HG03097 (cell line): ENCODE data around the gene ACOX2.
"Not testable (repeated sequence)": the region's sequence is repeated elsewhere in the genome, so short reads cannot be mapped to it uniquely, and the experiment has no call there.

Experiments
- ATAC-seq: cut with Tn5 transposase; IDR thresholded peaks from one replicate; pipeline ENCODE4 v1.9.1; 2021; ENCODE audit not compliant: unreplicated experiment, low FRiP score

ACOX2 gene

DNA sequence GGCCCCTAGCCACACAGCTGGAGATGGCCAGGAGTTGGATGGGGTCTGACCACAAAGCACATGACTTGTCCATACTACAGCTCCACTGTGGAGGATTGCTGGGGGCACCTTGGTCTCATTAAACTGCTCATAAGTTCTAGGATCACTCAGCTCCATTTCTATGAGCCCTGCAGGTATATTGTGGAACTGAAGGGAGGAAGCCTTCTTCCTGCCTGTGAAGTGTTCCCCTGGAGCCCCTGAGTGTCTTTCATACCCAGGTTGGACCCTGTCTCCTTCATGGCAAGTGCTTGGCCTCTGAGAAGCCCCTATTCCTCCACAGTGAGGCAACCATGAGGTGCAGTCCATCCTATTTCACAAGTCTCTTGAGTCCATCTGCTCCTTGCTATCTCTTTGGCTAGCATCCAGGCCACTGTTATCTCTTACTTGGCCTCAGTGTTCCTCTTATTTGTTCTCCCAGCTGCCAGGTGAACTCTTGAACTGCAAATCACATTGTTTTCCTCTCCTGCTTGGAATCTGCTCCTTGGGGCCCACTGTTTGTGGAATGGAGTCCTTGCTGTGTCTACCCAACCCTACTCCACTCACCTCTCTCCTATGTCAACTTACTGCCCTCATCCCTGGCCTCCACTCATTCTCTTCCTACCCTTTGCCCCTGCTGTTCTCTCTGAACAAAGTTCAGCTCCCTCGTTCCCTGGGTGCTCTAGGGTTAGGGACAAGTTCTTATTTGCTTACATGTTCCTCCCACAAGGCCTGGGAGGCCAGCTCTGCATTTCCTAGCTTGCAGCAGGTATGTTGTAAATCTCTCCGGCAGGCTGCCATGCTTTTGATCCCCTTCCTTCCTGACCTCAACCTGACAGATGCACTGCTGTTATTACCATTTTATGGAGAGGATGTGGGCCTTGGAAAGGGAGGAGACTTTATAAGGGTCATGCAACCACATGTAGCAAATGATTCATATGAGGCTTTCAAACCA lies 1.2 kb downstream of the ACOX2 start:
- ATAC-seq, result no peak

DNA sequence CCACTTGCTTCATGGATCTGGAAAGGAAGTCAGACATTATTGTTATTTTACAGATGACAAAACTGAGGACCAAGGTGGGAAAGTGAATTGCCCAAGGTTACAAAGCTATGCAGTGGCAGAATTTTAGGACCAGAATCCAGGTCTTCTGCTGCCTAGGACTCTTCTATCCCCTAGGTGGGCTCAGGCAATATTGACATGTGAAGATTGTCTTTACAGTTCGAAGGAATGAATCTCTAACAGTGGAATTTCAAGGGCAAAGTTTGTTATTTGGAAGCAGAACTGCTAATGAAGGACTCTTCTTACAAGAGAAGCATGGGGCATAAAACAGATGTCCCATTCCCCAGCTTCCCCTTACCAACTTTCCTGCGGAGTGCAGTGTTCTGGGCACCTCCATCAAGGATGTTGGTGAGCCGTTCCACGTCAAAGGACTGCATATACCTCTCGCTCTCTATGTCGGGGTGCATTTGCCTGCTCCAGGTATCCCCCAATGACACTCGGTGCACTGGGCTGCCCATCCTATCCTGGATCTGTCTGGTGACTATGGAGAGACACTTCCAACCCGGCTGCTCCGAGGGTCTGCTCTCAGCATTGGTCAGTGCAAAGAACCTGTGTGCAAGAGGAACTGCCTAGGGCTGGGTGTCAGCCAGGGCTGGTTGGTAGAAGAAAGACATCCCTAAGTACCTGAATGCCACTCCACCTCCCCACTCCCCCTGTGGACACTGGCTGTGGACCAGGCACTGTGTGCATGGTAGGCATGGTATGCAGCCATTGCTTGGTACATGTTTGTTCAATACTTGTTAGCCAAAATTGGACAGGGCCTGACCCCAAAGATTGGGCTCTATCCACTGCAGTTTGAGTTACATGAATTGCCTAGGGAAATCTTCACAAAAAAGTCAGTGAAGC lies 2.1 kb downstream of the ACOX2 start:
- ATAC-seq, result no peak

DNA sequence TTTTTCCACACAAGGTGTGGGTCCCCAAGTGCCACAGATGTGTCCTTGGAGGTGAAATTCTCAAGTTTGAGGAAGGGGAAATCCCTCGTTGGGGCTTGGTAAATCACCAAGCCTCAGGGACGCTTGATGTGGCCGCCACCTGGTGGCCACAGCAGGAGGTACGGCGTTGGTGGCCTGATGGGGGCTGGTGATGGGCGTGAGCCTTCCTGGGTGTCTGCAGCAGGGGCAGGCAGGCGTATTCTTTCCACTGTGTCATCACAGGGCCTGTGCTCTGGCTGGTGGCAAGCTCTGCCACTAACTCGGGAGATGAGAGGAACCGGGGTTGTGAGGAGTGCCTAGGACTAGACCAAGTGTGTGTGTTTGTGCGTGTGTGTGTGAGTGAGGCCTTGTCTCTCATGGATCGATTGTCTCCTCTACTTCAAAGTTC lies 4.2 kb downstream of the ACOX2 start:
- peak; percentile 72 for ATAC-seq

DNA sequence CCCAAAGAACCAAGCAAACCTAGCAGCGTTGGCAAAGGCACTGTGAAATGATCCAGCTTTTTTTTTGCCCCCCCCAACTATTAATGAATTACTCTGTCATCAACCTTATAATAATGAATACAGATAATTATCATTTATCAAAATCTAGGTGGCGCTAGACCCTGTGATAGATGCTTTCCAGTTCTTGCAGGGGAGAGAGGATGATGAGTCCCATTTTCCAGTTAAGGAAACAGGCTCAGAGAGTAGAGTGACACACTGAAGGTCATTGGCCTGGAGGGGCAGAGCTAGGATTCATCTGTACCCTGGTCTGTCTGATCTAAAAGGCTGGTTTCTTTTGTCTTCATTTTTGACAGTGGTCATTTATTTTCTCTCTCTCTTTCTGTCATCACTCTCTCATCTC lies 5.0 kb downstream of the ACOX2 start:
- no peak for ATAC-seq

DNA sequence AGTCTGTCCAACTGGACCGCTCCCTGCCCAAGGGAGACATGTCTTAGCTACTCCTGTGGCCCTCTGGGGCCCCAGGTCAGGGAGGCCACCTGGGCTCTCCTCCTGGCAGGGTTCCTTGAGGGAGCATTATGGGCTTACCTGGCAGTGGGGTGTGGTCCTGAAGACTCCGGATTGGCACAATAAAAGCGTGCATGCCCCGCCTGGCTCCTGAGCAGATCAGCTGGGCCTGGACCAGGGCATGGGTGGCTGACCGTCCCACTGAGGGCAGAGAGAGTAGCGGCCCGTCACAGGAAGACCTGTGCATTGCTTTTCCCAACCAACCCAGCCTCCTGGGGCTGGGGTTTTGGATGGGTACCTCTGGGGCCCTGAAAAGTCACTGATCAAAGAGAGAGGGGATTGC lies 5.4 kb downstream of the ACOX2 start:
- no peak for ATAC-seq

DNA sequence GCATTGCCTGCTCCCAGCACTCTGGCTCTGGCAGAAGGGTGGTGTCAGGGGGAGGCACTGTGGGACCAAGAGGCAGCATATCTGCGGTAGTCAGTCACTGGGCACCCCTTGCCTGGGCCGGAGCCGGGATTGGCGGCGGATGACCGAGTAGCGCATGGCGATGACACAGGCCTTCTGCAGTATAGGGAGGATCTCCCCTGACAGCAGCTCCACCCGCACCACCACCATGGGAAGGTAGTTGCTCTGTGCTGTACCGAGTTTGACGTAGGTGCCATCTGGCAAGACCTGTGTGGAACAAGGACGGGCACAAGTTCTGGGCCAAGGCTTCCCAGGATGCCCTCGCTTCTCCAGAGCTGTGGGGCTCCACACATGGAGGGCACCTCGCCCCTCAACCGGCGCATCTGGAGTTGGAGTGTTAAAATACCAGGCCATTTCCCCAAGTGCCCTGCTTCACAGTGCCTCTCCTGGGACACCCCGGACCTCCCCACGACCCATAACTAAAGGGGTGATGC lies 6.6 kb downstream of the ACOX2 start:
- no peak for ATAC-seq

DNA sequence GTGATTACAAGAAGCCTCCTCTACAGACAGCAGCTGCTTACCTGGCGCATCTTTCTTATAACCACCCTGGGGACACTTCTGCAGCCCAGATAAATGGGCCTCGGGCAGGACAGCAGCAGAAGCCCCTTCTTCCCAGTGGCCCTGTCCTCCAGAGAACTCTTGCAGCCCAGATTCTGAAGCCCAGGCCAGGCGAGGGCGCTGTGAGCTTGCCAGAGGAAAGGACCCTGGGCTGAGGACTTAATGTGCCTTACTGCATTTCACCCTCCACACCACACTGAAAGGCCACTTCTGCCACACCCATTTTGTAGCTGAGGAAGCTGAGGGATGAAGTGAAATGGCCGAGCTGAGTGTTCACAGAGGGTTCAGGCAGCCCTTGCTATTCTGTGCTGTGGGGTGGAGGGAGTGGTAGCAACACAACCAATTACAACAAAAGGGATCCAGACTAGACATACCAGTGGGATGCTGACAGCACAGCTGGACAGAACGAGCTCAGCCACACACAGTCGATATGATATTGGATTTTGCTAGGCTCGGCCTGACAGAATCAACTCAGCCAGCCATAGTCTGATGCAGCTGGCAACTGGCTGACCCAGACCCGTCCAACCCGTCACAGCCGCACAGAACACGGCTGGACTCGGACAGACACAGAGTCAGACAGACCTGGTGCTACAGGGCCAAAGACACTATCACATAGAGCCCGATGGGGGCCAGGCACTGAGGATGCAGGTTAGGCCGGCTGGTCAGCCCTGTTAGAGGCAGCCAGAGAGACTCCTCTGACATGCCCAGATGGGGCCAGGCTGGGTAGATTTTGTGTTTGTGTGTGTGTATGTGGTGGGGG lies 7.3 kb downstream of the ACOX2 start:
- no peak for ATAC-seq

DNA sequence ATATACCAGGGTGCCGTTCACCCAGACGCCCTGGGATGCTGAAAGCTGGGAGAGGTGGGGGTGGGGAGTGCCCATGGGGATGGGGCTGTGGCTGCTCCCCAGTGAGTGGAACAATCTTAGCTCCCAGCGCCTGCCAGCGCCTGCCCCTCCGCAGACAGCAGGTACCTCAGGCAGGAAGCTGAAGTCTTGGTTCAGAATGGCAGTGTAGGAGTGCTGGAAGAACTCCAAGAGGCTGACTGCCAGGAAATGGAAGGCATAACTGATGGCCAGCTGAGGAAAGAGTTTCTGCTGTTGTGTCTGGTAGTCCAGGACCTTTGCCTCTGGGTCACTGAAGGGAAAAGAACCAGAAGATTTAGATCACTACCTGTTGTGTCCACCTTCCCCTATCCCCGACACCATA lies 8.4 kb downstream of the ACOX2 start:
- ATAC-seq, result no peak

DNA sequence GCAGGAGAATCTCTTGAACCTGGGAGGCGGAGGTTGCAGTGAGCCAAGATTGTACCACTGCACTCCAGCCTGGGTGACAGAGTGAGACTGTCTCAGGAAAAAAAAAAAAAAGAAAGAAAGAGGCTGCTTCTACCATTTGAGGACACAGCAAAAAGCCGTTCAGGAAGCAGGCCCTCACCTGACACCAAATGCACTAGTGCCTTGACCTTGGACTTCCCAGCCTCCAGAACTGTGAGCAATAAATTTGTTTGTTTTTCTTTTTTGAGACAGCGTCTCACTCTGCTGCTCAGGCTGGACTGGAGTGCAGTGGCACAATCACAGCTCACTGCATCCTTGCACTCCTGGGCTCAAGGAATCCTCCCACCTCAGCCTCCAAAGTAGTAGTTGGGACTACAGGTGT lies 9.6 kb downstream of the ACOX2 start:
- not testable (repeated sequence) for ATAC-seq

DNA sequence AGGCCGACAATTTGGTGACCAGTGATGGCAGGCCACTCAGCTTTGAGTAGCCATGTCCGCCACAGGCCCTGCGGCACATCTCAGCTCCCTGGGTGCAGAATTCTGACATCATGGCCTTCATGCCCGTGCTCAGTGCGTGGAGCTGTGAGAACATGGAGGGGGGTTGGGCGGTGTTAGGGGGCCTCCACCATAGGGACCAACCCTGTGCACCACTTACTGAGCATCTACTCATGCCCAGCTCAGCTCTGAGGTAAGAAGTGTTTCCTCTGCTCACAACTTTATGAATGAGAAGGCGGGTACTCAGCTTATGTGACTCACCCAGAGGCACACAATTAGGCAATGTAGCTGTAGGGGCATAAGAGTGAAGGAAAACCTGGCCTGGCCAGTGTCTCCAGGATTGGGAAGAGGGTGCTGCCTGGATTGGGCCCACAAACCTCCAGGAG lies 10.5 kb downstream of the ACOX2 start:
- no peak for ATAC-seq

DNA sequence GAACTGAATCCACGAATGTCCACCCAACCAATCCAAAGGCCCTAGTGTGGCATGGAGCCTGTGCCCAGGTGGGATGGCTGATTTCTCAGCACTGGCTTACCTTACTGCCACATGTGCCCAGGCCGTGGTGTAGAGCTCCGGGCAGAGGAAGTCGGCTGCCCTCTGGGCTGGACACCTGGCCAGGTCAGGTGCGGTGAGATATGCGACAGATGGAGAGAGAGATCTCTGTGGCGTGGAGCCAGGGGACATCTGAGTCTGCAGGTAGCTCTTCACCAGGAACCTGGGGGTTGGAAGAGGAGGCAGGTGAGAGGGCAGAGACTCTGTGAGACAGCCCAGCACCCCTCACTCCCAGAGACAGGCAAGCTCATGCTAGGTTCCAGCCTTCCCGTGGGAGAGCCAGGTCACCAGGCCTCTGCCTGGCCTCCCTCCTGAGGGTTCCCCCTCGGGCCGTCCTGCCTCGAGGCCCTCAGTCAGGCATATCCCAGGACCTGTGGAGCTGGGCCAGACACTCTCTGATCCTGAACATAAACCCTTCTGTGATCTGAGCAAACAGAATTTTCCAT lies 12.6 kb downstream of the ACOX2 start:
- ATAC-seq, result no peak

DNA sequence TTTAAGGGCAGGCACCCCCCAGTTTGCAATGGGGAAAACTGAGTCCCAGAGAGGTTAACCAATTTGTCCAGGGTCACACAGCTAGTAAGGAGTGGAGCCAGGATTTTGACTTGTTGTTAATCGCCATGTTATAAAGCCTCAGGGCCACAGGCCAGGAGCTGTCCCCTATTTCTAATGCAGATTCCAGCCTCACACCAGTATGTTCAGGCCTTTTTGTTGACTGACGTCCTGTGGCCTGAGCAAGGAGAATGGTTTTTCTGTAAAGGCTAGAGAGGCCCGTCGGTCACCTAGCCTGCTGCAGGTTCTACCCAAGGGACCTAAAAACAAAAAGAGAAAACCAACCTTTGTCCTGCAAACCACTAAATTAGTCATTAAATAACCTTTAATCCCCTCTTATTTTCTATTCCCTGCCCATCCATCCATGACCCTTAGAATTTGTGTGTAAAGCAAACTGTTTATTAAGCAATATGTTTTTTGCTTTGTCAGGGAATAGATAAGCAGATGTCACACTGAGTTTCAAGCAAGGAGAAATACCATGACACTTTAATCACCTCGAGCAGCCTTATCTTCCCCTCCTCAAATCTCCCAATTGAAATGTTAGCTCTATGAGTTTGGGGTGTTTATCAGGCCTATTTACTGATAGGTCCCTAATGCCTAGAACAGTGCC lies 14.1 kb downstream of the ACOX2 start:
- ATAC-seq, result no peak

DNA sequence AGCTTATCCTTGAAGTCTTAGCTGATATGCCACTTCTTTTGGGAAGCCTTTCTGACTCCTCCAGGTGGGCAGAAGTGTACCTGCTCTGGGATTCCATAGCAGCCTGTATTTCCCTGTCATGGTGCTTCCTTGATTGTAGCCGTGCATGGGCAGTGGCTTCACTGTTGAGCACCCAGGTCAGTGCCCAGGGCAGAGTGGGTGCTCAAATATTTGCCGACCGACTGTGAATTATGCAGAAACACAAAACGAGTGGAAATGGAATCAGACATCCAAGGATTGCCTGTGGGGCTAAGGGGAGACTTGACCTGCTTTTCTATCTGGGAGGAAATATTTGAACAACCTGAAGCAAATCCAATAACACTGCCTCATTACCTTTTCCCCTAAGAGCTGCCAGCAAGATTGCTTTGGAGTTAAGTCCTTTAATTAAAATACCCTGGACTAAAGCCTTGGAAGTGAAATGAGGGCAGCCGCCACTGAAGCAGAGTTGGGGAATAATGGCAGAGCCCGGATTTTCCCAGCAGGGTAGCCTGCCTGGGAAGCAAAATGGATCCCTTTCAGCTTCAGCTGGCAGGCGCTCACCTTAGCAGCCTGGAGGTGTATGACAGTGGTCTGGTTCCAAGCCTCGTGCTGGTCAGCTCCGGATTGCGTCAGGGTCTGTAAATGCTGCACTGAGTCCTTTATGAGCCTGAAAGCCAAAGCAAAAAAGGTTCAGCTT lies 14.9 kb downstream of the ACOX2 start:
- no peak for ATAC-seq

DNA sequence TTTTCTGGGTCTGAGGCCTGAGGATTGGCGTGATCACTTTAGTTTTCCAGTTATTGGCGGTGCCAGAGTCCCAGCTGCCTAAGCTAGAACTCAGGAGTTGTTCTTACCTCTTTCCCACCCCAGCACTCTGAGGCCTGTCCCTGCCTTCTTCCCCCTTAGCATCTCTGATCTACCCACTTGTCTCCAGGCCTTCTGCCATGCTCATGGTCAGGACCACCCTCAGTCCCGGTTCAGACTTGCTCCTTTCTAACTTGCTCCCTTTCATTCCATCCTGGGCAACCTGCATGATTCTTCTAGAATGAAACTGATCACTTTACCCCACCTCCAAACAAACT lies 15.7 kb downstream of the ACOX2 start:
- ATAC-seq, result no peak

DNA sequence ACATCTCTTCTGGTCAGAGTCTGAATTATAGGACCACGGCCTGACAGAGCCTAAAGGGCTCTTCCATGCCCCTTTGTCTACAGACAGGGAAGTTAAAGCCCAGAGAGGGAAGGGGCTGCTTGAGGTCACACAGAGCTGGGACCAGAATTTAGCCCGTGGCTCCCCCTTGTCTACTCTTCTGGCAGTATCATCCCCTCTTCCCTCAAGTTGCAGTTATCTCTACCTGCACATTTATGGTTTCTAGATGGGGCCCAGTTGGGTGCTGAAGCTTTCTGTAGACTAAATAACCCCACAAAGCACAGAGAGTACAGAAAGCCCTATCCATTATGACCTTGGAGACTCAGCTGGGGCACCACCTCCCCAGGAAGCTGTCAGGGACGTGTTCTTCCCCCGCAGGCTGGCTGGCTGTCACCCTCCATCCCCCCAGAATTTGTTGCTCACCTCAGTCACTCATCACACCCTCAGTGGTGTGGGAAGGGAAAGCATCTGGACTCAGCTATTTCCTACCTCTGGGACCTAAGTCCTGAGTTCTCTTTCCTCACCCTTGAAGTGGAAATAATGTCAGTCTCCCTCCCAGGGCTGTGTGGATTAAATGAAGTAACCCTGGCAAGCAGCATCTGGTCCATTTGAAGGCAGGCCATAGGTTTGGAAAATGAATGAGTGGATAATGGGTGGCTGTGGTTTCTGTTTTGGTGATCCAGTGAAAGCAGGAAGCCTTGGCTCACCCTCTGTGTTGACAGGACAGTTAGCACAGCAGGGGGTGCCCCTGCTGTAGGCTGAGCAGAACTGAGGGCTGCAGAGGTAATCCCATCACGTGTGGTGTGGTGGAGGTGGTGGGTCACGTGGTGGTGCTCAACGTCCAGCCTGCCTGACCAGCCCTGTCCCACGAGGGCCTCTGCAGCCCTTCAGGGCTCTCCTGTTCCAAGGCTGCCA lies 16.3 kb downstream of the ACOX2 start:
- no peak for ATAC-seq

DNA sequence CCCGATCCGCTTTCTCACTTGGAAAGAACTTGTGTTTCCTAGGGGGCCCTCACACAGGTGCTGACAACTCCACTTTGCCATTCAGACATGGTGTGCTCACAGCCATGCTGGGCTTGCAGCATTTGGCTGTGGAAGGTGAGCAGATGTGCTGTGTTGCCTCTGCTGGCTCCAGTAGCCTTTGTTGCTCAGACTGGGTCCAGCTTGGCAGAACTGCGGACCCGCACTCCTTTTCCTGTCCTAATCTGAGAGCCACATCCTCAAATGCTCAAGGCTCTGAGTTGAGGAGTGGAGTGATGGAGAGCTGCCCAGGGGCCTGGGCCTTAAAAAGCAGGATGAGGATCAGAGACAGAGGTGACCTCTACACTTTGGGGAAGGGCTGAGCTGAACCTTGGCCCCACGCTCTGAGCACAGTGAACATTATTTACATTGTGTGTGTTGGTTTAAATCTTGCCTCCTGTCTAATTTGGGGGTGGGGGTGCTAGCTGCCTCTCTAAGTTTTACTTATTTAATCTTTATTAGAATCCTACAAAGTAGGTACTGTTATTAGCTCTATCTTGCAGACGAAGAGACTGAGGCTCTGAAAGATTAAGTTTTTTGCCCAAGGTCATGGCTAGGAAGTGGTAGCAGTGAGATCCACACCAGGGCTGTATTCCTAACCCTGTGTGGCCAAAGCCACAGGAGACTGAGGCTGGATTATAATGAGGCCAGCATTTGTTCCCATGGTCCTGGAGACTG lies 17.2 kb downstream of the ACOX2 start:
- ATAC-seq, result no peak

DNA sequence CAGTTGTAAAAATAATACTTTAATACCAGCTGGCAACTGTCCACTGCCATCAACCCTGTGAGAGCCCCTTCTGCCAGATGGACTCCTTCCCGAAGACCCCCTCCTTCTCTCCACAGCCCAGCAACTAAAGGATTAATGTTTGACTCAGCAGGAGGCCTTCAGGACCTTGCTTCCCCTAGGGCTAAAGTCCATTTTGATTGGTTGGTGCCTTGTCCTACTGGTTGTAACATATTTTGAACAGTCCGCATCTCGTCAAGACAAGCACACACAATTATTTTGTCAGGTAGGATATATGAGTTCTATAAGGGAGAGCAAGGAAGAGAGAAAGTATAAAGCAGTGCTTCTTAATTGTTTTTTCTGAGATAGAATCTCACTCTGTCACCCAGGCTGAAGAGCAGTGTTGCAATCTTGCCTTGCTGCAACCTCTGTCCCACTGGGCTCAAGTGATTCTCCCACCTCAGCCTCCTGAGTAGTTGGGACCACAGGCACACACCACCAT lies 18.6 kb downstream of the ACOX2 start:
- ATAC-seq, result no peak
